ENCODE results near the gene STH. TPM values are rescaled to one million over a fixed set of nuclear protein-coding genes. Genes with fewer than 3 reads are reported as not detected.

STH gene
- total RNA-seq, 1 donor from 2014 or later = not detected

- no peaks in the 10 kb centered on the region for H4K20me1 ChIP-seq (ENCODE audit: insufficient read depth, low read length)
- H3K27me3 ChIP-seq (ENCODE audit: insufficient read depth, low read length) = no peaks in the 10 kb centered on the region
- H3K4me3 ChIP-seq (ENCODE audit: insufficient read depth, low read depth, low read length) = no peak overlapping the region
- no peaks in the 10 kb centered on the region for H3K9me3 ChIP-seq (ENCODE audit: insufficient read depth, low read depth, low read length)
- no peak overlapping the region for H2AFZ ChIP-seq (ENCODE audit: low read depth, low read length)
- no peak overlapping the region for H3K4me2 ChIP-seq (ENCODE audit: low read length)
- TF ChIP-seq EZH2 (IDR thresholded peaks at IDR 0.05; ENCODE audit: insufficient read depth, low read length) (no peak), CTCF (IDR thresholded peaks at IDR 0.05; ENCODE audit: insufficient read depth, low read depth, low read length) (no peak)
- peaks cover 2% of the 10 kb centered on the region for H3K36me3 Mint-ChIP-seq (ENCODE audit: low read depth, unreplicated experiment)
- H3K27ac ChIP-seq (ENCODE audit: low read depth, low read length) = no peak overlapping the region
- H3K4me3 Mint-ChIP-seq (ENCODE audit: unreplicated experiment) = no peak overlapping the region
- H3K9me3 Mint-ChIP-seq (ENCODE audit: unreplicated experiment) = no peaks in the 10 kb centered on the region
- H3K27me3 Mint-ChIP-seq (ENCODE audit: low read depth, unreplicated experiment) = peaks cover 7% of the 10 kb centered on the region
- H3K27ac Mint-ChIP-seq (ENCODE audit: unreplicated experiment) = no peak overlapping the region
- FAIRE-seq (no peak), DNase-seq (ENCODE audit: low read depth) (no peak)
- peaks cover 6% of the 10 kb centered on the region for H3K4me1 ChIP-seq (ENCODE audit: insufficient read depth, low read length)
- H3K9ac ChIP-seq (ENCODE audit: low read length) = no peak overlapping the region
- peaks cover 6% of the 10 kb centered on the region for H3K4me1 Mint-ChIP-seq (ENCODE audit: low read depth, unreplicated experiment)
- H3K79me2 ChIP-seq (ENCODE audit: insufficient read depth, low read length) = no peaks in the 10 kb centered on the region
- no peaks in the 10 kb centered on the region for H3K36me3 ChIP-seq (ENCODE audit: insufficient read depth, low read length)
Observed at GRCh38 chr17:45997166-45997565, 1.9 kb upstream of the STH start.

DNA sequence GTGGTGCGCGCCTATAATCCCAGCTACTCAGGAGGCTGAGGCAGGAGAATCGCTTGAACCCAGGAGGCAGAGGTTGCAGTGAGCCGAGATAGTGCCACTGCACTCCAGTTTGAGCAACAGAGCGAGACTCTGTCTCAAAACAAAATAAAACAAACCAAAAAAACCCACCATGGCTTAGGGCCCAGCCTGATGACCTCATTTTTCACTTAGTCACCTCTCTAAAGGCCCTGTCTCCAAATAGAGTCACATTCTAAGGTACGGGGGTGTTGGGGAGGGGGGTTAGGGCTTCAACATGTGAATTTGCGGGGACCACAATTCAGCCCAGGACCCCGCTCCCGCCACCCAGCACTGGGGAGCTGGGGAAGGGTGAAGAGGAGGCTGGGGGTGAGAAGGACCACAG is 1.4 kb upstream of the STH start:
- H3K27me3 ChIP-seq (ENCODE audit: insufficient read depth, low read length) = no peaks in the 10 kb centered on the region
- Mint-ChIP-seq H3K27me3 (ENCODE audit: low read depth, unreplicated experiment) (peaks cover 7% of the 10 kb centered on the region), H3K36me3 (ENCODE audit: low read depth, unreplicated experiment) (peaks cover 2% of the 10 kb centered on the region), H3K9me3 (ENCODE audit: unreplicated experiment) (no peaks in the 10 kb centered on the region), H3K4me3 (ENCODE audit: unreplicated experiment) (no peak overlapping the region), H3K4me1 (ENCODE audit: low read depth, unreplicated experiment) (peaks cover 6% of the 10 kb centered on the region), H3K27ac (ENCODE audit: unreplicated experiment) (no peak overlapping the region)
- TF ChIP-seq CTCF (IDR thresholded peaks at IDR 0.05; ENCODE audit: insufficient read depth, low read depth, low read length) (no peak), EZH2 (IDR thresholded peaks at IDR 0.05; ENCODE audit: insufficient read depth, low read length) (no peak)
- no peak overlapping the region for H3K27ac ChIP-seq (ENCODE audit: low read depth, low read length)
- no peaks in the 10 kb centered on the region for H4K20me1 ChIP-seq (ENCODE audit: insufficient read depth, low read length)
- no peak overlapping the region for H2AFZ ChIP-seq (ENCODE audit: low read depth, low read length)
- no peaks in the 10 kb centered on the region for H3K9me3 ChIP-seq (ENCODE audit: insufficient read depth, low read depth, low read length)
- no peak overlapping the region for H3K4me3 ChIP-seq (ENCODE audit: insufficient read depth, low read depth, low read length)
- H3K36me3 ChIP-seq (ENCODE audit: insufficient read depth, low read length) = no peaks in the 10 kb centered on the region
- DNase-seq (ENCODE audit: low read depth) (peak; percentile 46), FAIRE-seq (no peak)
- no peaks in the 10 kb centered on the region for H3K79me2 ChIP-seq (ENCODE audit: insufficient read depth, low read length)
- H3K4me1 ChIP-seq (ENCODE audit: insufficient read depth, low read length) = peaks cover 6% of the 10 kb centered on the region
- H3K9ac ChIP-seq (ENCODE audit: low read length) = no peak overlapping the region
- H3K4me2 ChIP-seq (ENCODE audit: low read length) = peak overlapping the region; percentile 22

GRCh38 chr17:45999900-46000290 is 845 bp downstream of the STH start:
- Mint-ChIP-seq H3K4me1 (ENCODE audit: low read depth, unreplicated experiment) (peaks cover 14% of the 10 kb centered on the region), H3K27ac (ENCODE audit: unreplicated experiment) (no peak overlapping the region), H3K27me3 (ENCODE audit: low read depth, unreplicated experiment) (peaks cover 6% of the 10 kb centered on the region), H3K36me3 (ENCODE audit: low read depth, unreplicated experiment) (peaks cover 2% of the 10 kb centered on the region), H3K4me3 (ENCODE audit: unreplicated experiment) (no peak overlapping the region), H3K9me3 (ENCODE audit: unreplicated experiment) (no peaks in the 10 kb centered on the region)
- TF ChIP-seq CTCF (IDR thresholded peaks at IDR 0.05; ENCODE audit: insufficient read depth, low read depth, low read length) (no peak), EZH2 (IDR thresholded peaks at IDR 0.05; ENCODE audit: insufficient read depth, low read length) (no peak)
- Histone ChIP-seq H3K9me3 (ENCODE audit: insufficient read depth, low read depth, low read length) (no peaks in the 10 kb centered on the region), H3K9ac (ENCODE audit: low read length) (no peak overlapping the region), H3K4me3 (ENCODE audit: insufficient read depth, low read depth, low read length) (no peak overlapping the region), H3K4me2 (ENCODE audit: low read length) (no peak overlapping the region), H4K20me1 (ENCODE audit: insufficient read depth, low read length) (no peaks in the 10 kb centered on the region), H2AFZ (ENCODE audit: low read depth, low read length) (no peak overlapping the region), H3K79me2 (ENCODE audit: insufficient read depth, low read length) (no peaks in the 10 kb centered on the region), H3K27ac (ENCODE audit: low read depth, low read length) (no peak overlapping the region), H3K36me3 (ENCODE audit: insufficient read depth, low read length) (no peaks in the 10 kb centered on the region), H3K4me1 (ENCODE audit: insufficient read depth, low read length) (peaks cover 6% of the 10 kb centered on the region), H3K27me3 (ENCODE audit: insufficient read depth, low read length) (no peaks in the 10 kb centered on the region)
- no peak for DNase-seq (ENCODE audit: low read depth)
- FAIRE-seq = no peak
